Bronchial epithelial cell (primary cell): ENCODE results near the gene TANC1. TPM values are rescaled to one million over a fixed set of nuclear protein-coding genes. Genes with fewer than 3 reads are reported as not detected.

ENCODE experiments used
- DNase-seq: peaks from one replicate; pipeline ENCODE4 v3.0.0-alpha.2; 2010; ENCODE audit warnings: low read depth
- FAIRE-seq: peaks from 2 replicates; lab custom pipeline; 2011; peaks lifted over from hg19 to GRCh38; lab: Jason Lieb, UNC
- H3K27me3 ChIP-seq: 2 replicates; pipeline ENCODE4 v1.5.1; 2011; ENCODE audit warnings: low read length; ENCODE audit not compliant: control insufficient read depth, insufficient read depth
- H3K36me3 ChIP-seq: 2 replicates; pipeline ENCODE4 v1.5.1; 2011; ENCODE audit warnings: low read length; ENCODE audit not compliant: control insufficient read depth, insufficient read depth
- H3K4me3 ChIP-seq: 2 replicates; pipeline ENCODE4 v1.5.1; 2011; ENCODE audit warnings: mild to moderate bottlenecking, low read depth, low read length, control low read depth
- total RNA-seq: library from RNA; depleted of rRNA; stranded (reverse); fragments of >200 nt; gene quantifications from 2 replicates; pipeline ENCODE4 v1.2.1, GENCODE V29; 2014
- TF ChIP-seq, protein P1 (sequence below): IDR thresholded peaks from 2 replicates; pipeline ENCODE4 v1.5.1; 2011; ENCODE audit warnings: mild to moderate bottlenecking, moderate library complexity, low read length, control low read depth, inconsistent platforms; ENCODE audit not compliant: insufficient read depth, severe bottlenecking

Gene TANC1
- total RNA-seq, 1 donor from 2014 or later = 29.5 TPM

GRCh38 chr2:159201360-159202063 lies 233.1 kb downstream of the TANC1 start:
- TF ChIP-seq, protein P1, sequence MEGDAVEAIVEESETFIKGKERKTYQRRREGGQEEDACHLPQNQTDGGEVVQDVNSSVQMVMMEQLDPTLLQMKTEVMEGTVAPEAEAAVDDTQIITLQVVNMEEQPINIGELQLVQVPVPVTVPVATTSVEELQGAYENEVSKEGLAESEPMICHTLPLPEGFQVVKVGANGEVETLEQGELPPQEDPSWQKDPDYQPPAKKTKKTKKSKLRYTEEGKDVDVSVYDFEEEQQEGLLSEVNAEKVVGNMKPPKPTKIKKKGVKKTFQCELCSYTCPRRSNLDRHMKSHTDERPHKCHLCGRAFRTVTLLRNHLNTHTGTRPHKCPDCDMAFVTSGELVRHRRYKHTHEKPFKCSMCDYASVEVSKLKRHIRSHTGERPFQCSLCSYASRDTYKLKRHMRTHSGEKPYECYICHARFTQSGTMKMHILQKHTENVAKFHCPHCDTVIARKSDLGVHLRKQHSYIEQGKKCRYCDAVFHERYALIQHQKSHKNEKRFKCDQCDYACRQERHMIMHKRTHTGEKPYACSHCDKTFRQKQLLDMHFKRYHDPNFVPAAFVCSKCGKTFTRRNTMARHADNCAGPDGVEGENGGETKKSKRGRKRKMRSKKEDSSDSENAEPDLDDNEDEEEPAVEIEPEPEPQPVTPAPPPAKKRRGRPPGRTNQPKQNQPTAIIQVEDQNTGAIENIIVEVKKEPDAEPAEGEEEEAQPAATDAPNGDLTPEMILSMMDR = no peak
- FAIRE-seq (no peak), DNase-seq (no peak)
- Histone ChIP-seq H3K36me3 (peaks cover 34% of the 10 kb centered on the region), H3K27me3 (no peaks in the 10 kb centered on the region), H3K4me3 (no peak overlapping the region)

DNA sequence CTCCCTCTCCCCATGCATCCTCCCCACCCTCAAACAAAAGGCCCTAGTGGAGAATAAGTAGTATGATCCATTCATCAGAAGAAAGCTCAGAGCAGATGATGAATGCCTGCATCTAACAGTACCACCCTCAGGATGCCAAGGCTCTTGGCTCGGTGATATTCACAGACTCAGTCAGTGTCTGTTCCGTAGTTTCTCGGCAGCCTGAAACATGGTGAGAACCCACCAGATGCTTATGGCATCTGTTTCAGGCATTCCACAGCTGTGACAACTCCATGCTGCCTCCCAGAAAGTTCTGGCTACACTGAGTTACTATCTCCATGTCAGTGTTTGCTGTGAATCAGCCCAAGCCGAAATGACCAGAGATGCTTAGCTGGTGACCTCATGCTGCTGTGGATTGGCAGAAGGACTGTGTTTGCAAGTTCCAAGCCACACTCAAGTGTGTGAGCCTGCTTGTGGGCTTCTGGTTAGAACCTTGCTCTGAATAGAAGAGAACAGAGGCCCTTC lies 234.2 kb downstream of the TANC1 start:
- FAIRE-seq = peak; percentile 18
- TF ChIP-seq, protein P1 = no peak
- peak; percentile 62 for DNase-seq
- Histone ChIP-seq H3K36me3 (peaks cover 31% of the 10 kb centered on the region), H3K4me3 (no peak overlapping the region), H3K27me3 (no peaks in the 10 kb centered on the region)

GRCh38 chr2:159204381-159205144 lies 236.1 kb downstream of the TANC1 start:
- peaks cover 25% of the 10 kb centered on the region for H3K36me3 ChIP-seq
- FAIRE-seq = no peak
- no peaks in the 10 kb centered on the region for H3K27me3 ChIP-seq
- no peak overlapping the region for H3K4me3 ChIP-seq
- TF ChIP-seq, protein P1 = no peak
- no peak for DNase-seq

DNA sequence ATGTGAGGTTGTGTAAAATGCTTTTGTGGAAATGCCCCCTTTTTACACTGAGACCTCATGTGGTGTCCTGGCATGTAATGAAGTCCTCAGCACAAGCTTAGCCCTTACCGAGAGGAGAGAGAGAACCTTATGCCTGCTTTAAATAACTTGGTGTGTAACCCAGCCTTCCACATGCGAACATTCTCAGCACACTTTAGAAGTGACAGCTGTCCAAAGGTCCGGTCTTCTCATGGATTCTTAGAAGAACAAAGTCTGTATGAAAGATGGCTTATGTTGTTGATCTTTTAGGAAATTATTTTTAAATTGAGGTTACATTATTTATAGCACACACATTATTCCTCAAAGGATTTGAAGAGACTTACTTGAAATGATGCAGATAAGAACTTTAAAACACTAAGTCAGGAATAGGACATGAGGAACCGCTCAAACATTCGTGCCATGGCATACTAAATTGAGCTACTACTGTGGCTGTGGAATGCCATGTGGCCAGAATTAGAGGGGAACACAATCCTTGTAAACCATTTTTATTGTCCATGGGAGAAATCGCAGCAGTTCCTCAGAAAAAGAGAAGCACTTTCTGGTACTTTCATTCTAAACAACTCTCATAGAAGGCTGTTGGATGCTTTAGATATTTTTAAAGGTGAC lies 238.4 kb downstream of the TANC1 start:
- TF ChIP-seq, protein P1 = no peak
- FAIRE-seq (no peak), DNase-seq (no peak)
- no peak overlapping the region for H3K4me3 ChIP-seq
- H3K36me3 ChIP-seq = peaks cover 27% of the 10 kb centered on the region
- H3K27me3 ChIP-seq = no peaks in the 10 kb centered on the region

GRCh38 chr2:159208438-159208837 lies 240.0 kb downstream of the TANC1 start:
- H3K36me3 ChIP-seq = peaks cover 31% of the 10 kb centered on the region
- no peak overlapping the region for H3K4me3 ChIP-seq
- FAIRE-seq (no peak), DNase-seq (no peak)
- TF ChIP-seq, protein P1 = no peak
- H3K27me3 ChIP-seq = no peaks in the 10 kb centered on the region
